K562 (cell line): Measurements from ENCODE around the gene CD19.
A peak's percentile ranks its signal among the peaks of the same experiment; 100 is the strongest.

Source experiments
- CBX1 ChIP-seq: sonication (generic); IDR thresholded peaks from 2 replicates; pipeline ENCODE4 v1.6.1; 2016; ENCODE audit warnings: antibody characterized with exemption, low read depth, mild to moderate bottlenecking
- CEBPB ChIP-seq: fragments of 450-650 bp; IDR thresholded peaks from 2 replicates; pipeline ENCODE4 v1.6.1; 2016; ENCODE audit warnings: missing genetic modification characterization, missing compliant biosample characterization
- POLR2A ChIP-seq: fragments of 450-650 bp; conservative IDR thresholded peaks from 2 replicates; pipeline ENCODE4 v1.6.1; 2016
- RAD21 ChIP-seq, 2 experiments: fragments of 250-450 bp in 1 of 2; fragments of 450-650 bp in 1 of 2; sonication (Bioruptor Pico) in 1 of 2; formaldehyde crosslinking in 1 of 2; IDR thresholded peaks in 1 of 2; conservative IDR thresholded peaks in 1 of 2; 2 replicates each; pipeline versions ENCODE4 v1.4.0 to v1.8.0; 2020 to 2022; ENCODE audit warnings: mild to moderate bottlenecking in 2 of 2, moderate library complexity in 1 of 2
- ZEB2 ChIP-seq: fragments of 450-650 bp; IDR thresholded peaks from 2 replicates; pipeline ENCODE4 v1.6.1; 2016
- TF ChIP-seq, protein P1 (sequence below), 2 experiments: IDR thresholded peaks; 2 replicates each; pipeline ENCODE4 v1.6.1; 2012; ENCODE audit warnings: improper control_type of control experiment in 2 of 2, low read depth in 2 of 2, low read length in 2 of 2, borderline replicate concordance in 1 of 2
- TF ChIP-seq, protein P2 (sequence below): sonication (generic); formaldehyde crosslinking; IDR thresholded peaks from 2 replicates; pipeline ENCODE4 v1.8.1; 2023; ENCODE audit warnings: mild to moderate bottlenecking, missing genetic modification reagents

DNA sequence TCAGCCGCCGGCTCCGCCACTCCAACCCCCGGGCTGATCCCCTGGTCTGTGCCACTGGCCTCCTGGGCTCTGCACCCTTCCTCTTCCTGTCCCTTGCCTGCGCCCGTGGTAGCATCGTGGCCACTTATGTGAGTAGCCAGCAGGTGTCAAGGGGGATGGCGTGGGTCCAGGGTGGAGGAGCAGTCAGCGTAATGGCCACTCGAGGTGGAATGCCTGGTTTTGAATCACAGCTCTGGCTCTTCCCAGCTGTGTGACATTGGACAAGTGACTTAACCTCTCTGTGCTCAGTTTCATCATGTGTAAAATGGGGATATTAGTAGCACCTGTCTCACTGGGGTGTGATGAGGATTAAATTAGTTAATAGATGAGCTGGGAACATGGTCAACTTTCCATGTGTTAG is 50.6 kb downstream of the CD19 start:
- no peak for TF ChIP-seq RAD21 (CRISPR knock-in tag; conservative IDR thresholded peaks at IDR 0.05 in 1 of 2, IDR thresholded peaks at IDR 0.05 in 1 of 2)
- TF ChIP-seq CEBPB (tag): no peak
- TF ChIP-seq, protein P1, sequence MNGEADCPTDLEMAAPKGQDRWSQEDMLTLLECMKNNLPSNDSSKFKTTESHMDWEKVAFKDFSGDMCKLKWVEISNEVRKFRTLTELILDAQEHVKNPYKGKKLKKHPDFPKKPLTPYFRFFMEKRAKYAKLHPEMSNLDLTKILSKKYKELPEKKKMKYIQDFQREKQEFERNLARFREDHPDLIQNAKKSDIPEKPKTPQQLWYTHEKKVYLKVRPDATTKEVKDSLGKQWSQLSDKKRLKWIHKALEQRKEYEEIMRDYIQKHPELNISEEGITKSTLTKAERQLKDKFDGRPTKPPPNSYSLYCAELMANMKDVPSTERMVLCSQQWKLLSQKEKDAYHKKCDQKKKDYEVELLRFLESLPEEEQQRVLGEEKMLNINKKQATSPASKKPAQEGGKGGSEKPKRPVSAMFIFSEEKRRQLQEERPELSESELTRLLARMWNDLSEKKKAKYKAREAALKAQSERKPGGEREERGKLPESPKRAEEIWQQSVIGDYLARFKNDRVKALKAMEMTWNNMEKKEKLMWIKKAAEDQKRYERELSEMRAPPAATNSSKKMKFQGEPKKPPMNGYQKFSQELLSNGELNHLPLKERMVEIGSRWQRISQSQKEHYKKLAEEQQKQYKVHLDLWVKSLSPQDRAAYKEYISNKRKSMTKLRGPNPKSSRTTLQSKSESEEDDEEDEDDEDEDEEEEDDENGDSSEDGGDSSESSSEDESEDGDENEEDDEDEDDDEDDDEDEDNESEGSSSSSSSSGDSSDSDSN (IDR thresholded peaks at IDR 0.05; ENCODE audit: borderline replicate concordance in 1 of 2, low read depth in 2 of 2, low read length in 2 of 2): no peak
- no peak for TF ChIP-seq POLR2A
- no peak for TF ChIP-seq ZEB2
- TF ChIP-seq, protein P2, sequence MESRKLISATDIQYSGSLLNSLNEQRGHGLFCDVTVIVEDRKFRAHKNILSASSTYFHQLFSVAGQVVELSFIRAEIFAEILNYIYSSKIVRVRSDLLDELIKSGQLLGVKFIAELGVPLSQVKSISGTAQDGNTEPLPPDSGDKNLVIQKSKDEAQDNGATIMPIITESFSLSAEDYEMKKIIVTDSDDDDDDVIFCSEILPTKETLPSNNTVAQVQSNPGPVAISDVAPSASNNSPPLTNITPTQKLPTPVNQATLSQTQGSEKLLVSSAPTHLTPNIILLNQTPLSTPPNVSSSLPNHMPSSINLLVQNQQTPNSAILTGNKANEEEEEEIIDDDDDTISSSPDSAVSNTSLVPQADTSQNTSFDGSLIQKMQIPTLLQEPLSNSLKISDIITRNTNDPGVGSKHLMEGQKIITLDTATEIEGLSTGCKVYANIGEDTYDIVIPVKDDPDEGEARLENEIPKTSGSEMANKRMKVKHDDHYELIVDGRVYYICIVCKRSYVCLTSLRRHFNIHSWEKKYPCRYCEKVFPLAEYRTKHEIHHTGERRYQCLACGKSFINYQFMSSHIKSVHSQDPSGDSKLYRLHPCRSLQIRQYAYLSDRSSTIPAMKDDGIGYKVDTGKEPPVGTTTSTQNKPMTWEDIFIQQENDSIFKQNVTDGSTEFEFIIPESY (CRISPR knock-in tag): no peak; the same call in 1 of the 2 replicates
- TF ChIP-seq CBX1: peak; percentile 87; the same call in 1 of the 2 replicates
